Measurements from ENCODE around the gene NPAS3. TPM values are rescaled to one million over a fixed set of nuclear protein-coding genes. Genes with fewer than 3 reads are reported as not detected.

Gene NPAS3
- total RNA-seq, 1 donor from 2014 or later, result 0.05 TPM

DNA sequence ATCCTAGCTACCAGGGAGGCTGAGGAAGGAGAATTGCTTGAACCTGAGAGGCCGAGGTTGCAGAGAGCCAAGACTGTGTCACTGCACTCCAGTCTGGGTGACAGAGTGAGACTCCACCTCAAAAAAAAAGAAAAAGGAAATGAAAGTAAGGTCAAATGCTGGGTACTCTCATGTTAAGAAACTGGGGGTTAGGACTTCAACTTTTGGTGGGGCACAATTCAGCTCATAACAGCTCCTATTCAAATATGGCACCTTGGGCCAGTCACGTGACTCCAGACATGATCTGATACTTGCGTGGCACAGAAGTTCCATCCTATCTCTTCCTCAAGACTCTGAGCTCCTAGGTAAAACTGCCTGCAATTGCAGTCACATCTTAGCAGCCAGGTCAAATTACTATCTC is 869.5 kb downstream of the NPAS3 start:
- intact Hi-C loops (cut with micrococcal nuclease), result no loop called here

DNA sequence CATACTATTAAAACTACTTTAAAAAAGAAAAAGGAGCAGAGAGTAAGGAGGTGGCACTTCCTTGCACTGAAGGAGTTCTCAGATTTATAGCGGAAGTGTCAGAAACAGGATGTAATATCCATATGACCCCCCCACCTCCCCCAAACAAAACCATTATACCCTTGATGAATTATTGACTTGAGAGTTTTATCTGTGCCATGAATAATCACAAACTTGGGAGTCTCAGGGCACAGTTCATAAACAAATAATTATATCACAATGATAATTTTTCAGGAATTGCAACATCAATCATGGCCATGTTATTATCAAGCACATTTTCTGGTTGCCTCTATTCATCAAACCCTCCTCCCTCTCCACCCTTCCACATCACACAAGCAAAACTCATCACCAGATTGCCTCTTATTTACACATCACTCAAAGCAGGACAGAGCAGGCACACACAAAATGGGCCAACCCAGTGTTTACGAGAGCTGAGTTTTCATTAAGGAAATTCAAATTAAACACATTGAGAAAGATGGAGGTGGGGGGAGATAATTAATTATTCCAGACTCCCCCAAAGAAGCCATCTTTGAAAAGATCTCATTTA is 870.8 kb downstream of the NPAS3 start:
- intact Hi-C loops (cut with micrococcal nuclease), result no loop called here

DNA sequence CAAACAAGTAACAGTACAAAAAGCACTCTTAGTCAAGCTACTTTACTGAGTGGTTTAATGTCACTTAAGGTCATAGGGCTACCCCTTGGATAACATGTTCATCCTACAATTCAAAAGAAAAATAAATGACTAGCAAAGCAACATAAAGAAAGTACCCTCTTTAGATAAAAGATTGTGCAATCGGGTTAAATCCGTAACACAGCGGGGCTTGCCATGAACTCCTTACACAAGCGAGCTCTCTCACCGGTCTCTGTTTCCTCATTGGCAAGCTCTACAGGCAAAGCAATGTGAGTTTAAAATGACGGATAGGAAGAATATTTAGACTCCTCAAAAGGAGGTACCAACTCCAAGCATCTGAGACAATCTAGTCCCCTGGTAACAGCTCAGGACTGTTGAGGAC is 871.6 kb downstream of the NPAS3 start:
- intact Hi-C loops (cut with micrococcal nuclease), result no loop called here

DNA sequence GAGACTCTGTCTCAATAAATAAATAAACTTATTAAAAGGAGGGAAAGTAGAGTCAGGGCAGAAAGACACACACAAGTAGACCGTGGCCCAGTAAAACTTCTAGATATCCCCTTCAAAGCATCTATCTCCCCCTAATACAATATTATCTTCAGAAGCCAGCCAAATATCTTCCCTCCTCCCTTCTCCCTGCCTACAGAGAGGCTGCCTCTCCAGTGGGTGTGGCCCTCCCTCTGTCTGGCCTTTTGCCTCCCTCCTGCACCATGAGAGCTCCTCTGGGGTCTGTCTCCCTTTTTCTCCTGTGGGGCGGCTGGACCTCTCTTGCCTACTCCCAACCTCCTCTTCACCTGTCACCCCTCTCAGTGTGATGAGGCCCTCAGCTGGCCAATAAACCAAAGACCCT is 873.0 kb downstream of the NPAS3 start:
- intact Hi-C loops (cut with micrococcal nuclease), result no loop called here

DNA sequence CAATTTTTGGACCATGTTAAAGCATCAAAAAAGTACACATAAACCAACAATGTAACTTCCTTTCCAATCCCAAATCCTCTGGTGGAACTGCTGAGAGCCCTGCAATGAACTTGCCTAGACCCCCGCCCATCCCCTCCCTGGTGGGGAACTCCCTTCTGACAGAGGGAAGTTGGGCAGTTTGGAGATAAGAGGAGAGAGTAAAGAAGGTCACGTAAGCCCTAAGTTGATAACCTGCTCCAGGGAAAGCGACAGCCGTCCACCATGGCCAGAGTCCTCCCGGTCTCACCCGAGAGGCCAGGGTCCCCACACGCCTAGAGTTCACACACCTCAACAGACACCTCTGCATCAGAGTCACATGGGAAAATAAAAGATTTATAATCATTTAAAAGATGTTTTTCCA is 873.5 kb downstream of the NPAS3 start:
- intact Hi-C loops (cut with micrococcal nuclease), result no loop called here

DNA sequence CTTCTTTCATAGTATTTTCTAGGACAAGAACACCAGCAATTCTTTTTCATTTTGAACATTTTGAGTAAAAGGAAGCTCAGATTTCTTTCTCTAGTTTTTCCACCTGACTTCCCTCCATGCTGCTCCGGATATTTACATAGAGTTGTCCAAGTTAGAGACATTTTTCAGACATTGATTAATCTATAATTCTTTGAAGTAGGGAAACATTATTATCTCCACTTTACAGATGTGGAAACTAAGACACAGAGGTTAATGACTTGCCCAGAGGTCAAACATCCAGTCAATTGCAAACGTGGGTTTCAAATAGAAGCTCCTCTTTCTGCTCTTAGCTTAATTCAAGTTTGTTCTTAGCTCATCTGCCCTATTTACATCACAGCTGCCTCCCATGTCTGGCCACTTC is 873.9 kb downstream of the NPAS3 start:
- intact Hi-C loops (cut with micrococcal nuclease), result no loop called here

DNA sequence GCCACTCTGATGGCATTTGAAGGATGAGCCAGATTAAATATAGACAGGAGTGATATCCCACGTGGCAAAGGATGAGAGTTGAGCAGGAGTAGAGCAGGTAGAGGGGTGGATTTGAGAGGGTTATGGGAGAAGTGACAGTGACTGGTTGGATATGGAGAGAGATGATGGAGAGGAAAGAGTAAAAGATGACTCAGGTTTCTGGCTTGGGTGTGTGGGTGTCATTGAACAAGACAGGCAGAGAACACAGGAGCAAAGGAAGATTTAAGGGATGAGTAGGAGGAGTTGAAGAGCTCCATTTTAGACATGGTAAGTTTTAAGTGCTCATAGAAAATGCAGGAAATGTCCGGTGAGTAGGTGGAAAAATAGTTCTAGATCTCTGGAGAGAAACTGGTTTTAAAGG is 875.3 kb downstream of the NPAS3 start:
- intact Hi-C loops (cut with micrococcal nuclease), result no loop called here

DNA sequence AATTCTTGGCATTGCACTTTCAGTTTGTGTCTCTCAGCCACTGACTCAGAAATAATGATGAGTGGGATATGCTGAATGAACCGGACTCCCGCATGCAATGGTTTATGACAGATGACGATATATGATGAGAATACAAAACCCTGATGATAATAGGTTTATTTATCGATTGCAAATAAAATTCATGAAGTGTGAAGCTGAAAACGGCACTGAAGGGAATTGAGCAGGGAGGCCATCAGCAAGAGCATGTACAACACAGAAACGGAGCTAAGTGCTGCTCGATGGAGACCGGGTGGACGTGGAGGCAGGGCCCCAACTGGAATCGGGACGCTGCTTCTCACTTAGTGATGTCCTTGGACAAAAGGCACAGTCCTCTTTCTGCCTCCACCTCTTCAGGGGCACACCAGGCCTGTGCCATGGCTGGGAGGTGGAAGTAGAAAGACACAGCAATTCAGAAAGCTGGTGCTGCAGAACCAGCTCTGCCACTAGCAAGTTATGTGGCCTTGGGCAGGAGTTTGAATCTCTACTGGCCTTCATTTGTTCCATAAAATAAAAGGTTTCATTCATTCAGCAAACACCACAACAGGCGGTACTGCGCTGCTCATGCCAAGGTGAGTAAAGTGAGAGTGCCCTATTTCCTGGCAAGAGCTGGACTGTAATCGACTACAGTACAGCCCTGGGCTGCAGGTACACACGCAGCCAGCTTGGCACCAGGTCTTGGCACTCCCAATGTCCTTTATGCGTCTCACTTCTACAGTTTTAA is 895.2 kb downstream of the NPAS3 start:
- intact Hi-C loops (cut with micrococcal nuclease), result loop anchor here (10.0 kb wide), 1 partner anchor 631 kb away; the partner anchor contains the start of gene SPTSSA

DNA sequence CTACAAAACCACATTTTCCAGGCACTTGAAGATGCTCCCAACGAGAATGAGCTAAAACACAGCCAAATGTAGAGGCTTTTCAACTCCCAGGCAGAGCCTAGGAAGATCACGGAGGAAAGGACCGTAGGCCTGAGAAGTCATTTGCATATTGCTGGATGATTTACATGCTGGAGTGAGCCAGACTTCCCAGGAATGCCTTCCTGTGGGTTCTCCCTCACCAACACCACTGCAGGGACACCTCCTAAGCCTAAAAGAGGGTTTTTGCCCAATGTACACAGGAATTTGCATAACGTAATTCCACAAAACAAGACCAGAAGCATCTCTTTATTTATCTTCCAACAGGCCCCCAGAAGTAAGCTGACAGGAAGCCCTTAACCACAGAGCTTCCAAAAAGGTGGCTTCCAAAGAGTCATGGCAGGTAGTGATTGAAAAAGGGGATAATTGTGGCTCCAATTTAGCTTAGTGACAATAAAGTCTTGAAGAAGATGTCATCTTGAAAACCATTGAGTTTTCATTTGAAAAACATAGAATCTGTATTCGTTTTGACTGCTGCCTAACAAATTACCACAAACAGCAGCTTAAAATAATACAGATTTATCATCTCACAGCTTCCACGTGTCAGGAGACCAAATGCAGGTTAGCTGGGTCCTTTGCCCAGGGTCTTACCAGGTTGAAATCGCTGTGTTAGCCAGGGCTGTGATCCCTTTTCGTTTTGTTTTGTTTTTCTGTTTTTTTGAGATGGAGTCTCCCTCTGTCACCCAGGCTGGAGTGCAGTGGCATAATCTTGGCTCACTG is 896.0 kb downstream of the NPAS3 start:
- intact Hi-C loops (cut with micrococcal nuclease), result loop anchor here (5.0 to 10.0 kb wide), 3 partner anchors 223 to 1257 kb away; partner anchors contain the start of gene SPTSSA

DNA sequence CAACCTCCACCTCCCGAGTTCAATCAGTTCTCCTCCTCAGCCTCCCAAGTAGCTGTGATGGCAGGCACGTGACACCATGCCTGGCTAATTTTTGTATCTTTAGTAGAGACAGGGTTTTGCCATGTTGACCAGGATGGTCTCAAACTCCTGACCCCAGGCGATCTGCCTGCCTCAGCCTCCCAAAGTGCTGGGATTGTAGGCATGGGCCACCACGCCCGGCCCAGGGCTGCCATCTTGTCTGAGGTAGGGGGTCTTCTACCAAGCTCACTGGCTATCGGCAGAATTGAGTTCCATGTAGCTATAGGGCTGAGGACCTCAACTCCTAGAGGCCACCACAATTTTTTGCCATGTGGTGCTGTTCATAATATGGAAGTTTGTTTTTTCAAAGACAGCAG is 896.6 kb downstream of the NPAS3 start:
- intact Hi-C loops (cut with micrococcal nuclease), result loop anchor here (5.0 to 10.0 kb wide), 3 partner anchors 222 to 1258 kb away; partner anchors contain the start of gene SPTSSA

DNA sequence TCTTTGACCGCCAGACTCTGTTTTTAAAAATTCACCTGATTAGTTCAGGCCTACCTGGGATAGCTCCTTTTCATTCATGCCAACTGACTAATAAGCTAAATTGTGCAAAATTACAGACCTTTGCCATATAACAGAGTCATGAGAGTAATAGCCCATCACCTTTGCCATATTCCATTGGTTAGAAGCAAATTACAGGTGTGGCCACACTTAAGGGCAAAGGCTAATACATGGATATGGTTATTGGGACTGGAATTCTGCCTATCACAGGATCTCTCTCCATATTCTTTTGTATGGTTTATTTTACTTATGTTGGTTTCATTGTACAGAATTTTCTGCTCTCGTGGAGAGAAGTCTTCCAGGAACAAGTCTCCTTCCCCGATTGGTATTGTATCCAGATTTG is 897.0 kb downstream of the NPAS3 start:
- intact Hi-C loops (cut with micrococcal nuclease), result loop anchor here (5.0 to 10.0 kb wide), 3 partner anchors 222 to 1258 kb away; partner anchors contain the start of gene SPTSSA

DNA sequence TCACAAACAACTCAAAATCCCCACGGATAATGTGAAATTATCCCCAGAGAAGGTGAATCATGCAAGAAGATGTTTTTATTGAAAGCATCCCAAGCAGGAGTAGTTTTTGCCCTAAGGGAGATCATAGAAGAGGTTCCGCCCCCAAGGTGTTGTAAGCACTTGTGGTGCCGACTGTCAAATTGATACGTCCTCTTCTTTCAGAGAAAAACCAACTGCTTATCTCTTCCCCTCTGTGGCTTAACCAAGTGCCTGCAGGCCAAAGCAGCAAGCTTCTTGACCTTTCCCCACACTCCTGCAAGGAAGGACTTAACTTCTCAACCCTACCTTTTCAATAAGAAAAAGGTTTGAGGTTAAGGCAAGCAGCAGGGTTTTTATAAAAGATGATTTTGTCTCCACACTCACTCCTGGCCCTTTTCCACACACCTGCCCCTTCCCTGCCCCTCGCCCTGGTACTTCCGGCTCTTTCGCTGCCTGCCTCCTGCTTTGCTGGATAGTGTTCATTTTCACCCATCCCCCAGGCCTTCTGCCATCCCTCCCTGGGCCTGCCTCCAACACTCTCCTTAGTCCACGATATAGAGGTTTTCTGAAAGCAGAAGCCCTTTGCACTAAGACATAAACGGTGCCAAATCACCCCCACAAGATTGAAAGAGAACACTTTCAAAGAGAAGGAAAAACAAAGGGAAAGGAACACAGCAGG is 897.7 kb downstream of the NPAS3 start:
- intact Hi-C loops (cut with micrococcal nuclease), result loop anchor here (5.0 to 10.0 kb wide), 3 partner anchors 221 to 1259 kb away; partner anchors contain the start of gene SPTSSA

DNA sequence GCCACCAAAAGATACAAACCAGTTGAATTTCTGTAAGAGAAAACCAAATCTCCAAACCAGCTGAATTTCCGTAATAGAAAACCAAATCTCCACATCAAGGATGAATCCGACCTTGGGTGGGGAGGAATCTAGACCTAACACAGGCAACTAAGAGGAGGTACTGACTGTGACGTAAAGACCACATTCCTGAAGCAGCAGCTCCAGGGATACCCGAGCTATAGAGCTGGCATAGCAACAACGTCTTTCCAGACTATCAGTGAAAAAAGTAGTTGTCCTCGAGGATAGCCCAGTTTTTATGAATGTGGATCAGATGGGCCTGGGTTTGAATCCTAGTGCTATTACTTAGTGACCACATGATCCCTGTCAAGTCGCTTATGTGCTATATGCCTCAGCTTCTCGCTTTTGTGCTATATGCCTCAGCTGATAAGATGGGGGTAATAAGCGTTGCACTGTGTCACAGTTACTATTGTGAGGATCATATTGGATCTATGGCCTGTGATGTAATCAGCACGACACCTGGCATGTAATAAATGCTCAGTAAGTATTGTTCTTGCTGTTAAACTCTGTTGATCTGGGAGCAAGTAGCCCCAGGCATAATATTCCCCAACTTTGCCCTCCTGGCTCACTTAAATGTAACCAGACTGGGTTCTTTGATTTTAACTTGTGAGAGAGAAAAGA is 898.4 kb downstream of the NPAS3 start:
- intact Hi-C loops (cut with micrococcal nuclease), result loop anchor here (5.0 to 10.0 kb wide), 3 partner anchors 220 to 1260 kb away; partner anchors contain the start of gene SPTSSA

DNA sequence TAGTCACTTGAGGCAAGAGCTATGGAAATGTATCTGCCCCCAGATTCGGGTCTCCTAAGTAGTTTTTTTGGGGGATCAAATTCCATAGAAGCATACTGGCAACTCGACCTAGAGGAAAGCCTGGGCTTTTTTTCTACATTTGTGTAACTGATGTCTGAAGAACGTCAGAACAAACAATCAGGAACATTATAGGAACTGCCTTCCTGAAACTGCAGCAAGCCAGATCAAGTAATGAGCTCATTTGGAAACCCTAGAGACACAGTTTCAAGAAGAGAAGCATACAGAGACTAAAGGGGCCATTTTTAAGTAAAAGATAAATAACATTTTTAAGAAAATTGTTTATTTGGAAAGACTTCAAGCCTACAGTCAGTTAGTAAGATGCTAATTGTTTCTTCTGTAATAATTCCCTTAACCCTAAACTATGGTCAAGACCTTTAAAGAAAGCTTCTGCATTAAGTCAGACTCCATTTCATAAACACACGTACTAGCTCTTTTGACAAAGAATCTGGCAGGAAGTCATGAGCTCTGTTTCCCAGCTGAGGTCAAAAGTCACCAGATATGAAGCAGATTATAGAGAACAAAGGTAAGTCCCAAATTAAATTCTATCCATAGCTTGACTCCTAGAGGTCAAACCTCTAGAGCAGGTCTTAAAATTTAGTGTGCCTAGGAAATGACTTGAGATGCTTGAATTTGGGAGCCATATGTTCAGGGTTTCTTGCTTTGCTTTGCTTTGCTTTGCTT is 899.4 kb downstream of the NPAS3 start:
- intact Hi-C loops (cut with micrococcal nuclease), result loop anchor here (2.0 to 10.0 kb wide), 8 partner anchors 21 to 1261 kb away; partner anchors contain the start of genes EGLN3 and SPTSSA

DNA sequence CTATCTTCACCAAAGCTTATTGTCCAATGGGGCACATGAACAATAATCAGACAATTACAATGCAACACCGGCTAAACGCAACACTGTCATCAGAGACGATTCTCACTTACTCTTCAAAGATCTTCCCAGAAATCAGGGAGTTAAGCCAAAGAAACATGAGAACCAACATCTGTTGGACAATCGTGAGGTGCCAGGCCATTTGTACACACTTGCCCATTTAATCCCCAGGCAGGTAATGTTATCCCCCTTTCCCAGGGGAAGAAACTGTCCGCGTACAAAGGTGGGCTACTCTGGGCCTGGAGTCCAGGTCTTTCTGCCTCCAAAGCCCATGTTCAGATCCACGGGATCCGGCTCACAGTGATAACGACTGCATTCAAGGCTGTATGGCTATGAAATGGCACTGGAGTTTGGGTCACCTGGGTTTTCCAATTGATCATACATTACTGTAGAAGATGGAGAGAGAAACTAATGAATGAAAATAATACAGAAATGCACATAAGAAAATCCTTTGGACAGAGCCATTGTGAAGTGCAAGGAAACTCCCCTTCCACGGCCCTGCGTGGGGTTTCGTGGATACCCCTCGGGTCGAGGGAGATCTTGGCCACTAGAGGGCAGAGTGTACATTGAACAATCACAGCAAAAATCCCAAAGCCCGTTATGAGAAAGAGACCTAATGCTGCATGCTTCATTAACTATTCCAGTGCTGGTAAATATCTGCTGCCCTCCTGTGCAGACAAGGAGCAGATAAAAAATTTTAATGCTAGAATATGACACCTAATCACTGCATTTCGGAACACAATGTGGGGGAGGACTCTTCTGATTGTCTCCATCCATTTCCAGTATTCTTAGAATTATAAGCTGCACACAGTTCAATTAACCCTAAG is 900.8 kb downstream of the NPAS3 start:
- intact Hi-C loops (cut with micrococcal nuclease), result loop anchor here (1.0 to 10.0 kb wide), 11 partner anchors 19 to 1262 kb away; partner anchors contain the start of genes EGLN3 and SPTSSA

DNA sequence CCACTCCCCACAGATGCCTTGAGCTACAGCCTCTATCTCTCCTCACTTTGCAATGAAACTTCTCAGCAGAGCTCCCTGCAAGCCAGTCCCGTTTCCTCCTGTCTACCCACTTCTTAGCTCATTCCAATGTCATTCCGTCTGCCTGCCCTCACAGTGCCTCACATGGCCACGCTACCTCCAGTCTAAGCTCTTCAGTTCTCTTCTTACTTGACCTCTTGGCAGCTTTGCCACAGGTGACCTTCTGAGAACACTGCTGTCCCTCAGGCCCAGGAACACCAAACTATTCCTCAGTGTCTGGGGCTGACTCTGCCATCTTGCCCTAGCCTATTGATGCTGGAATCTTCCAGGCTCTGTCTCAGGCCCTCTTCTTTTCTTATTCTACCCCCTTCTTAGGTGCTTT is 902.1 kb downstream of the NPAS3 start:
- intact Hi-C loops (cut with micrococcal nuclease), result loop anchor here (1.0 kb wide), 1 partner anchor 483 kb away; no protein-coding TSS in a partner anchor

DNA sequence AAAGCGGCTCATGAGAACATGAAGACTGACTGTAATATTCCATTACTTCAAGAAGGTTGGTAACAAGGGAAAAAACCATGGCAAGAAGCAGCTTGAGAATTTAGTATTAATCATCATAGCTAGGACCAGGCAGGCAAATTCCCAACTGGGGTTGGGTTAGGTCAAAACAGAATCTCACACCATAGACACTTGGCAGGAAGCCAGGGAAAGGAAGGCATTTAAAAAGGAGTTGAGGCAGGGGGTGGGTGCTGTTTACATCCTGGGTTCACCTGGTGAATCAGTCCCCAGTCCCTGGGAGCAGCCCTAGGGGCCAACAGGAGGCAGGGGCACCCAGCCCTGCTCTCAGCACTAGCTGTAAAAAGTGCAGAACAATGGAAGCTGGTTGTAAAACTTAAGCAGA is 903.6 kb downstream of the NPAS3 start:
- intact Hi-C loops (cut with micrococcal nuclease), result no loop called here

DNA sequence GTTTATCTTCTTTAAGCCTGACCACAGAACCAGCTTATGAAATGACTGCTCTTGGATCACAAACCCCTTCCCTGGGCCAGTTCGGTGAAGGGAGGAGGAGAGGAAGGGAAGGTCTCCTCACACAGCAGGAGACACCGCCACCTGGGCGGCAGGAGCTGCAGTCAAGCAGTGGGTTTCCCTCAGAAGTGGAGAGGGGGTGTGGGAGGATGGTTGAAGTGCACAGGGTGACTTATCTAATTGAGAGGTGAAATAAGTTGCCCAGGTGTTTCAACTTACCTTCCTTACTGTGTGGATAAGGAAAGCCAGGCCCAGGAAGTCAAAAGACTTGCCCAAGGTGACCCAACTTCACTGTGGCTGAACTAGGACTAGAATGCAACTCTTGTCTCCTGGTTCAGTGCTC is 905.4 kb downstream of the NPAS3 start:
- intact Hi-C loops (cut with micrococcal nuclease), result no loop called here
